HAP-1 (cell line): ENCODE results near the gene ERCC1.
"Not testable (repeated sequence)": the region's sequence is repeated elsewhere in the genome, so short reads cannot be mapped to it uniquely, and the experiment has no call there.

Experiments
- DNase-seq, 2 experiments: peaks; one replicate each; pipeline ENCODE4 v3.0.0-alpha.2; 2016 to 2020; ENCODE audit warnings: low spot score in 2 of 2
- H3K27me3 ChIP-seq: fragments of 250-450 bp; sonication (Bioruptor Pico); 2 replicates; pipeline ENCODE4 v1.5.1; 2020; ENCODE audit warnings: low read depth, mild to moderate bottlenecking, moderate library complexity
- H3K36me3 ChIP-seq: fragments of 250-450 bp; sonication (Bioruptor Pico); replicated peaks from 2 replicates; pipeline ENCODE4 v1.5.1; 2020; ENCODE audit warnings: mild to moderate bottlenecking
- H3K4me1 ChIP-seq: fragments of 250-450 bp; sonication (Bioruptor Pico); 2 replicates; pipeline ENCODE4 v1.5.1; 2020; ENCODE audit warnings: mild to moderate bottlenecking
- H3K4me3 ChIP-seq: fragments of 250-450 bp; sonication (Bioruptor Pico); 2 replicates; pipeline ENCODE4 v1.5.1; 2020; ENCODE audit warnings: mild to moderate bottlenecking, moderate library complexity
- H3K9me3 ChIP-seq: fragments of 250-450 bp; sonication (Bioruptor Pico); 2 replicates; pipeline ENCODE4 v1.5.1; 2020; ENCODE audit warnings: mild to moderate bottlenecking, moderate library complexity
- in situ Hi-C: fragments of 300-500 bp; cut with MboI; formaldehyde crosslinking; loops from 3 replicates; pipeline ENCODE4 v1.14.3; 2020; ENCODE audit warnings: low sequenced_read_pairs, inconsistent platforms, mixed read lengths

The ERCC1 gene

GRCh38 chr19:45432543-45432942 is 8.8 kb upstream of the ERCC1 start:
- in situ Hi-C loops, H3K4me3 ChIP-seq, H3K36me3 ChIP-seq, H3K9me3 ChIP-seq, DNase-seq, H3K4me1 ChIP-seq, H3K27me3 ChIP-seq: not testable (repeated sequence)

- H3K36me3 ChIP-seq, H3K4me1 ChIP-seq, H3K4me3 ChIP-seq, DNase-seq, in situ Hi-C loops, H3K9me3 ChIP-seq, H3K27me3 ChIP-seq: not testable (repeated sequence)
Measured at GRCh38 chr19:45431008-45431407, 7.3 kb upstream of the ERCC1 start.

GRCh38 chr19:45429896-45430295 is 6.2 kb upstream of the ERCC1 start:
- in situ Hi-C loops, DNase-seq, H3K27me3 ChIP-seq, H3K9me3 ChIP-seq, H3K4me1 ChIP-seq, H3K36me3 ChIP-seq, H3K4me3 ChIP-seq: not testable (repeated sequence)

DNA sequence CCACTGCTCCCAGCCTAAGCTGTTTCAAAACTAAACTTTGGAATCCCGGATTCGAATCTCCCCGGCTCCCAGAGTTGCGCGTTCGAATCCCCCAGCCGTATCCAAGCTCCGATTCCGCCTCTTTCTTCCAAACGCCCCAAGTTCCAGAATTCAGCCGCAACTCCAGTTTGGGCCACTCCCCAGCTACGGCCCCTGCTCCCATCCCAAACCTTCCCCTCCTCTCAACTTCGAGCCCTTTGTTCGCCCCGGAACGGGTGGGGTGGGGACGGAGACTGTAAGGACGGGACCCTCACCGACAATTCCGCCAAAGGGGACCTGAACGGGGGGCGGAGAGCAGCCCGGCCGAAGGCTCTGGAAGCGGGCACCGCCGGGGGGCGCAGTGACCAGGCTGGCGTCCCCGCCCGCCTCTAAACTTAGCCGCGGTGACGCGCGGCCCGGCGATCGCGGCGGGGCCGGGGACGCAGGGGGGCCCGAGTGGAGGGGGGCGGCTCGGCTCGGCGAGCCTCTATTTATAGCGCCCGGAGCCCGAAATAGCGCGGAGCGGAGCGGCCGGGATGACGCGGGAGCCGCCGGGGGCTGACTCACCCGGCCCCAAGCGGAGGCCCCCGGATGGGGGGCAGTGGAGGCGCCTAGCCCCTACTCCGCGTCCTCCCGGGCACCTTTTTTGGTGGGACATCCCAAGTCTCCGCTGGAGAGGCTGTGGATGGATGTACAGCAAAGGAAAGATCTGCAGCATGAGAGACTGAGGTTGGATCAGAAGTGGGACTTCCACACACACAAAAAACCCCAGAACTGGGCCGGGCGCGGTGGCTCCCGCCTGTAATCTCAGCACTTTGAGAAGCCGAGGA is 4.9 kb upstream of the ERCC1 start:
- Histone ChIP-seq H3K27me3 (no peaks in the 10 kb centered on the region), H3K4me1 (peaks cover 8% of the 10 kb centered on the region), H3K4me3 (peak overlapping the region; percentile 50), H3K9me3 (no peaks in the 10 kb centered on the region), H3K36me3 (no peaks in the 10 kb centered on the region)
- in situ Hi-C loops, result no loop called here
- peak in 1 of 2 experiments; percentile 70 for DNase-seq

- peaks cover 15% of the 10 kb centered on the region for H3K36me3 ChIP-seq
- no peaks in the 10 kb centered on the region for H3K9me3 ChIP-seq
- H3K27me3 ChIP-seq, result no peaks in the 10 kb centered on the region
- peak; percentile 16 to 54 for DNase-seq
- peaks cover 14% of the 10 kb centered on the region for H3K4me1 ChIP-seq
- peak overlapping the region; percentile 53 for H3K4me3 ChIP-seq
- in situ Hi-C loops, result no loop called here
Measured at GRCh38 chr19:45424191-45425058, 708 bp upstream of the ERCC1 start.

GRCh38 chr19:45423033-45423588 is 606 bp downstream of the ERCC1 start:
- H3K27me3 ChIP-seq, result no peaks in the 10 kb centered on the region
- in situ Hi-C loops, result no loop called here
- no peaks in the 10 kb centered on the region for H3K9me3 ChIP-seq
- H3K36me3 ChIP-seq, result peaks cover 26% of the 10 kb centered on the region
- peak overlapping the region; percentile 53 for H3K4me3 ChIP-seq
- H3K4me1 ChIP-seq, result peaks cover 14% of the 10 kb centered on the region
- no peak for DNase-seq

GRCh38 chr19:45421947-45422498 is 1.7 kb downstream of the ERCC1 start:
- H3K4me3 ChIP-seq, result no peak overlapping the region
- H3K36me3 ChIP-seq, result peaks cover 31% of the 10 kb centered on the region
- in situ Hi-C loops, result no loop called here
- no peaks in the 10 kb centered on the region for H3K27me3 ChIP-seq
- peaks cover 14% of the 10 kb centered on the region for H3K4me1 ChIP-seq
- H3K9me3 ChIP-seq, result no peaks in the 10 kb centered on the region
- DNase-seq, result no peak

DNA sequence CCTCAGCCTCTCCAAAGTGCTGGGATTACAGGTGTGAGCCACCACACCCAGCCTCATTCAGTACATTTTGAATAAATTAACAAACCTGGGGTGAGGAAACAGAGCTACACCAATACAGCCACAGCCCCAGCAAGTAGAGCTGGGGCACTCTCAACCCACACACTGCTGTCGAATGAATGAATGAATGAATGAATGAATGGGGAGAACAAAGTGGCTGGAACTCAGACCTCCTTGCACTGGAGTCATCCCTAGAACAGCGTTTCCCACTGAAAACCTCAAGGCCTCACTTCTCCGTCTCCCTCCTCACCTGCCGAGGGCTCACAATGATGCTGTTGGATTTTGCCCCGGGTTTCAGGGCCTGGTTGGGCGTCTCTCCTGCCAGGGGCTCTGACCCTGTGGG is 2.8 kb downstream of the ERCC1 start:
- Histone ChIP-seq H3K4me1 (peaks cover 14% of the 10 kb centered on the region), H3K27me3 (no peaks in the 10 kb centered on the region), H3K36me3 (peaks cover 35% of the 10 kb centered on the region), H3K9me3 (no peaks in the 10 kb centered on the region), H3K4me3 (no peak overlapping the region)
- in situ Hi-C loops, result no loop called here
- no peak for DNase-seq

GRCh38 chr19:45420356-45420755 is 3.4 kb downstream of the ERCC1 start:
- Histone ChIP-seq H3K4me3 (no peak overlapping the region), H3K4me1 (peaks cover 14% of the 10 kb centered on the region), H3K27me3 (no peaks in the 10 kb centered on the region), H3K36me3 (peaks cover 39% of the 10 kb centered on the region), H3K9me3 (no peaks in the 10 kb centered on the region)
- DNase-seq, result no peak
- in situ Hi-C loops, result no loop called here

DNA sequence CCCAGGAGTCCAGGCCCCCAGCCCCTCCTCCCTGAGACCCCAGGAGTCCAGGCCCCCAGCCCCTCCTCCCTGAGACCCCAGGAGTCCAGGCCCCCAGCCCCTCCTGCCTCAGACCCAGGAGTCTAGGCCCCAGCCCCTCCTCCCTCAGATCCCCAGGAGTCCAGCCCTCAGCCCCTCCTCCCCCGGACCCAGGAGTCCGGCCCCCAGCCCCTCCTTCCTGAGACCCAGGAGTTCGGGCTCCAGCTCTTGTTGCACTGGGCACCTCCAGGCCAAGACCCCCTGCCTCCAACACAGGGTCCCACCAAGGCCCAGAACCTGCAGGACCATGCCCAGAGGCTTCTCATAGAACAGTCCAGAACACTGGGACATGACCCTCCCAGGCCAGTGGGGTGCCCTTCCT is 3.8 kb downstream of the ERCC1 start:
- no peak overlapping the region for H3K4me3 ChIP-seq
- in situ Hi-C loops, result no loop called here

GRCh38 chr19:45419396-45419795 is 4.3 kb downstream of the ERCC1 start:
- DNase-seq, result no peak
- in situ Hi-C loops, result no loop called here
- Histone ChIP-seq H3K27me3 (no peaks in the 10 kb centered on the region), H3K36me3 (peaks cover 45% of the 10 kb centered on the region), H3K4me1 (peaks cover 11% of the 10 kb centered on the region), H3K9me3 (no peaks in the 10 kb centered on the region), H3K4me3 (no peak overlapping the region)

More for the DNA sequence above, 3.8 kb downstream of the ERCC1 start:
- H3K4me1 ChIP-seq, result peaks cover 14% of the 10 kb centered on the region
- peaks cover 40% of the 10 kb centered on the region for H3K36me3 ChIP-seq
- no peaks in the 10 kb centered on the region for H3K27me3 ChIP-seq
- no peaks in the 10 kb centered on the region for H3K9me3 ChIP-seq
- no peak for DNase-seq

GRCh38 chr19:45418802-45419201 is 4.9 kb downstream of the ERCC1 start:
- H3K4me1 ChIP-seq, result peaks cover 6% of the 10 kb centered on the region; the same call in 1 of the 2 replicates
- peaks cover 51% of the 10 kb centered on the region for H3K36me3 ChIP-seq
- DNase-seq, result no peak
- H3K9me3 ChIP-seq, result no peaks in the 10 kb centered on the region
- in situ Hi-C loops, result no loop called here
- H3K4me3 ChIP-seq, result no peak overlapping the region
- H3K27me3 ChIP-seq, result no peaks in the 10 kb centered on the region

- Histone ChIP-seq H3K4me1 (no peaks in the 10 kb centered on the region), H3K36me3 (peaks cover 60% of the 10 kb centered on the region)
Measured at GRCh38 chr19:45417151-45417550, 6.6 kb downstream of the ERCC1 start.

More at GRCh38 chr19:45417151-45417550, 6.6 kb downstream of the ERCC1 start:
- no peak overlapping the region for H3K4me3 ChIP-seq
- H3K9me3 ChIP-seq, result no peaks in the 10 kb centered on the region
- no peaks in the 10 kb centered on the region for H3K27me3 ChIP-seq
- in situ Hi-C loops, result no loop called here
- no peak for DNase-seq
